ENCODE data around the gene RAB3A. TPM values are rescaled to one million over a fixed set of nuclear protein-coding genes. Genes with fewer than 3 reads are reported as not detected.

Gene RAB3A
- total RNA-seq, 1 experiment from 2014 or later: 1.0 TPM

GRCh38 chr19:18179957-18180356 is 23.9 kb downstream of the RAB3A start:
- Histone ChIP-seq H3K36me3 (ENCODE audit: control insufficient read depth, insufficient read depth, low read length) (no peaks in the 10 kb centered on the region), H3K27ac (ENCODE audit: low read length) (no peak overlapping the region), H3K27me3 (ENCODE audit: control insufficient read depth, insufficient read depth, low read length) (no peaks in the 10 kb centered on the region), H3K4me1 (ENCODE audit: control insufficient read depth, insufficient read depth, low read length) (no peaks in the 10 kb centered on the region), H3K9me3 (ENCODE audit: control insufficient read depth, insufficient read depth, low read depth, low read length) (no peaks in the 10 kb centered on the region), H3K4me3 (ENCODE audit: low read depth in 2 of 2, low read length in 2 of 2) (no peak overlapping the region)
- ATAC-seq (no peak), DNase-seq (ENCODE audit: low read depth, low spot score) (no peak)
- ChIA-PET CTCF (no interaction called here), POLR2A (interaction anchor here (0.6 to 0.7 kb wide), 2 partner anchors 13 to 100 kb away, joined by 3 read pairs; partner anchors contain the start of gene MPV17L2)
- intact Hi-C loops (cut with micrococcal nuclease; ENCODE audit: unreplicated experiment) (no loop called here), in situ Hi-C loops (cut with HindIII; ENCODE audit: low pct_unique_long_range_greater_than_20kb, low sequenced_read_pairs) (no loop called here)
- TF ChIP-seq SIN3A (IDR thresholded peaks at IDR 0.05; ENCODE audit: borderline replicate concordance, insufficient read depth, low read depth, low read length) (no peak), CTCF (IDR thresholded peaks at IDR 0.05) (no peak), TCF7L2 (IDR thresholded peaks at IDR 0.05; ENCODE audit: low read depth, low read length) (no peak)
- BruUV-seq (replicated peaks): no TSS peak

GRCh38 chr19:18176367-18177310 is 27.2 kb downstream of the RAB3A start:
- DNase-seq (ENCODE audit: low read depth, low spot score): no peak
- ChIA-PET CTCF (interaction anchor here (0.7 kb wide), 1 partner anchor 37 kb away, joined by 5 read pairs; no protein-coding TSS in a partner anchor), POLR2A (no interaction called here)
- TF ChIP-seq CTCF (IDR thresholded peaks at IDR 0.05) (no peak), POLR2AphosphoS5 (IDR thresholded peaks at IDR 0.05; ENCODE audit: low read depth, low read length) (no peak), REST (IDR thresholded peaks at IDR 0.05; ENCODE audit: insufficient read depth in 1 of 2, low read depth in 2 of 2, low read length in 1 of 2) (no peak), TCF7L2 (IDR thresholded peaks at IDR 0.05; ENCODE audit: low read depth, low read length) (no peak), SIN3A (IDR thresholded peaks at IDR 0.05; ENCODE audit: borderline replicate concordance, insufficient read depth, low read depth, low read length) (no peak)
- Histone ChIP-seq H3K27me3 (ENCODE audit: control insufficient read depth, insufficient read depth, low read length) (no peaks in the 10 kb centered on the region), H3K9me3 (ENCODE audit: control insufficient read depth, insufficient read depth, low read depth, low read length) (no peaks in the 10 kb centered on the region), H3K36me3 (ENCODE audit: control insufficient read depth, insufficient read depth, low read length) (no peaks in the 10 kb centered on the region), H3K4me3 (ENCODE audit: low read depth in 2 of 2, low read length in 2 of 2) (no peak overlapping the region), H3K27ac (ENCODE audit: low read length) (no peak overlapping the region), H3K4me1 (ENCODE audit: control insufficient read depth, insufficient read depth, low read length) (peaks cover 6% of the 10 kb centered on the region; the same call in 1 of the 2 replicates)
- intact Hi-C loops (cut with micrococcal nuclease; ENCODE audit: unreplicated experiment) (no loop called here), in situ Hi-C loops (cut with HindIII; ENCODE audit: low pct_unique_long_range_greater_than_20kb, low sequenced_read_pairs) (no loop called here)
- ATAC-seq: no peak
- no TSS peak for BruUV-seq (replicated peaks)

Measured in Panc1 (cell line).